Fibroblast of villous mesenchyme (primary cell): ENCODE measurements around the gene NIT1. TPM values are rescaled to one million over a fixed set of nuclear protein-coding genes. Genes with fewer than 3 reads are reported as not detected.

ENCODE experiments used
- DNase-seq: peaks from one replicate; pipeline ENCODE4 v3.0.0-alpha.2; 2010; ENCODE audit warnings: low read depth
- H3K4me3 ChIP-seq: 2 replicates; pipeline ENCODE4 v1.5.1; 2011; ENCODE audit warnings: low read depth, mild to moderate bottlenecking, low read length
- total RNA-seq: library from RNA; depleted of rRNA; stranded (reverse); fragments of >200 nt; gene quantifications from 2 replicates; pipeline ENCODE4 v1.2.3, GENCODE V29; 2012
- TF ChIP-seq, protein P1 (sequence below): IDR thresholded peaks from 2 replicates; pipeline ENCODE4 v1.5.1; 2012; ENCODE audit warnings: low read depth, mild to moderate bottlenecking, low read length; ENCODE audit not compliant: insufficient read depth

The NIT1 gene
- total RNA-seq, 1 donor: 26.8 TPM

DNA sequence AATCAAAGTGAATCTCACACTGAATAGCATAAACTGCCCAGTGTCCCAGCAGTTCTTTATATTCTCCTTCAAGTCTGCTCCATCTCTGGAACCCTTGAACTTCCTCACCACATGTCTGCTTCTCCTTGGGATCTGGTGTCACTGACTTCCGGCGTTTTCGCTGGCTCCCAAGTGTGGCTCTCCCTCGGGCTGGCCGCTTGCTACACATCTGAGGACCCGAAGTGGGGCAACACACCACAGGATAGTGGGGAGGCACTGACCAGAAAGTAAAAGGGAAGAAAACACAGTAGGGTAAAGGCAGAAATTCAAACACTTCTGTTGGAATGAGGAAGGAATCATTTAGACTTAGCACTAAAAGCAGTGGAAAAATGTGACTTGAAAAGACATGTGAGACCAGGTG is 5.1 kb downstream of the NIT1 start:
- DNase-seq: no peak
- no peak overlapping the region for H3K4me3 ChIP-seq
- TF ChIP-seq, protein P1, sequence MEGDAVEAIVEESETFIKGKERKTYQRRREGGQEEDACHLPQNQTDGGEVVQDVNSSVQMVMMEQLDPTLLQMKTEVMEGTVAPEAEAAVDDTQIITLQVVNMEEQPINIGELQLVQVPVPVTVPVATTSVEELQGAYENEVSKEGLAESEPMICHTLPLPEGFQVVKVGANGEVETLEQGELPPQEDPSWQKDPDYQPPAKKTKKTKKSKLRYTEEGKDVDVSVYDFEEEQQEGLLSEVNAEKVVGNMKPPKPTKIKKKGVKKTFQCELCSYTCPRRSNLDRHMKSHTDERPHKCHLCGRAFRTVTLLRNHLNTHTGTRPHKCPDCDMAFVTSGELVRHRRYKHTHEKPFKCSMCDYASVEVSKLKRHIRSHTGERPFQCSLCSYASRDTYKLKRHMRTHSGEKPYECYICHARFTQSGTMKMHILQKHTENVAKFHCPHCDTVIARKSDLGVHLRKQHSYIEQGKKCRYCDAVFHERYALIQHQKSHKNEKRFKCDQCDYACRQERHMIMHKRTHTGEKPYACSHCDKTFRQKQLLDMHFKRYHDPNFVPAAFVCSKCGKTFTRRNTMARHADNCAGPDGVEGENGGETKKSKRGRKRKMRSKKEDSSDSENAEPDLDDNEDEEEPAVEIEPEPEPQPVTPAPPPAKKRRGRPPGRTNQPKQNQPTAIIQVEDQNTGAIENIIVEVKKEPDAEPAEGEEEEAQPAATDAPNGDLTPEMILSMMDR: no peak

DNA sequence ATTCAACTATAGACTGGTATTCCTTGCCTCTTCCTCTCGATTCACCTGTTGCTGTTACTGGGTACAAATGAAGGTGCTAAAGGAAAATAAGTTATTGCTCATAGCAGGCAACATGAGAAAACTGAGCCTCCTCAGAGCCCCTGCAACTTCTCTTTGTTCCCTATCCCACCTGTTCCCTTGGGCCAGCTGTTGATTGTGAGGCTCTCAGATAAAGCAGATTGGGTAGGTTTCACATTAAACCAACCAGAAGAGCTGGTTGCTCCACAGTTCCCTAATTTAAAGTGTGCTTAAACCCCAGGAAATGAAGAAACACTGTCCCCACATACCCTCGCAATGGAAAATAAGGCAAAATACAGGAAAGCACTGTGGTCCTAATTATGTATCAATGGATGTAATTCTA is 9.7 kb downstream of the NIT1 start:
- H3K4me3 ChIP-seq: no peak overlapping the region
- TF ChIP-seq, protein P1: no peak
- no peak for DNase-seq

GRCh38 chr1:161128591-161129420 is 10.9 kb downstream of the NIT1 start:
- H3K4me3 ChIP-seq: no peak overlapping the region
- TF ChIP-seq, protein P1: no peak
- no peak for DNase-seq

DNA sequence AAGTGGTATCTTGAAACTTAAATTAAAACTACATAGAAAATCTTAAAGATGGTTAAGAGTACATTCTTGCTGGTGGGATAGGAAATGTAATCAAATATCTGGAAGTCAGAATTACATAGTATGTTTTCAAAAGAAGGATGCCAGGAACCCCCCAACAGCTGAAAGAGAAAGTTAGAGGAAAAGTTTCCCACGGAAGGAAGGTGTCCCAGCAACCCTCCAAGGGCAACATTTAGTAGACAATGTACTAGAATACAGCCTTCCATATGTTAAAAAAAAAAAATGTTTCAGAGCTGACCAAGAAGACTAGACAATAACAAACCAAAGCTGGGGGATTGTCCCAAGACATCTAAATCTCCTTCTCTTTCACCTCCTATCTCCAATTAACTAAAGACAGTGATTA is 12.4 kb downstream of the NIT1 start:
- TF ChIP-seq, protein P1: no peak
- H3K4me3 ChIP-seq: no peak overlapping the region
- DNase-seq: no peak

- H3K4me3 ChIP-seq: peak overlapping the region; percentile 88
- TF ChIP-seq, protein P1: no peak
- DNase-seq: peak; percentile 39
Measured at GRCh38 chr1:161131523-161132409, 13.9 kb downstream of the NIT1 start.

- DNase-seq: peak; percentile 96
- peak within 1 kb of the TSS; percentile 88 for H3K4me3 ChIP-seq
- TF ChIP-seq, protein P1: no peak
Measured at GRCh38 chr1:161132410-161133219, 14.7 kb downstream of the NIT1 start, which contains the start of gene DEDD. Gene DEDD, minus strand, starts transcription at chr1:161132667. Its CDS starts 8,205 bp downstream, at chr1:161124462.
